K562 (cell line): ENCODE data around the gene WDR27. TPM values are rescaled to one million over a fixed set of nuclear protein-coding genes. Genes with fewer than 3 reads are reported as not detected.

Source experiments
- ATAC-seq: fragments of 200-7000 bp; cut with Tn5 transposase; 3 replicates; pipeline ENCODE4 v1.9.1; 2020; ENCODE audit warnings: moderate library complexity
- BruUV-seq: library from RNA; stranded (reverse); fragments of 400-500 nt; replicated peaks from 2 replicates; lab custom pipeline; 2021; lab: Mats Ljungman, UMichigan
- CTCF ChIA-PET: fragments of 300-600 bp; formaldehyde crosslinking; extraction: SDS; loops from one replicate; lab custom pipeline; 2021; ENCODE audit warnings: low intra/inter-chr PET ratio; lab: Yijun Ruan, JAX
- POLR2A ChIA-PET: fragments of 300-600, 350-650 bp; sonication (Branson Sonifier 250); formaldehyde crosslinking; extraction: SDS; loops from one replicate; lab custom pipeline; 2021; ENCODE audit warnings: antibody characterized with exemption, inconsistent platforms; lab: Yijun Ruan, JAX
- DNase-seq, 4 experiments: peaks; one replicate each; pipeline versions ENCODE4 v3.0.0 to v3.0.0-alpha.2; 2011 to 2018; ENCODE audit warnings: low spot score in 3 of 4, mixed read lengths in 3 of 4; ENCODE audit errors: extremely low read depth in 1 of 4
- FAIRE-seq: peaks from 2 replicates; lab custom pipeline; 2011; peaks lifted over from hg19 to GRCh38; lab: Jason Lieb, UNC
- H2AFZ ChIP-seq: 2 replicates; pipeline ENCODE4 v1.6.0; 2011; ENCODE audit warnings: low read depth, low read length, control low read depth, inconsistent platforms
- H3K27ac ChIP-seq: fragments of 200-600 bp; 3 replicates; pipeline ENCODE4 v1.8.0; 2011; ENCODE audit warnings: low read depth, mild to moderate bottlenecking, control low read depth, inconsistent platforms, low read length, moderate library complexity, mixed read lengths; ENCODE audit errors: extremely low read depth
- H3K27me3 ChIP-seq, 2 experiments: fragments of 300-600 bp in 1 of 2; 2 replicates in 1 of 2; 3 replicates in 1 of 2; pipeline versions ENCODE4 v1.6.0 to v1.8.0; 2011; ENCODE audit warnings: inconsistent platforms in 2 of 2, low read length in 2 of 2, mild to moderate bottlenecking in 1 of 2, mixed read lengths in 1 of 2, moderate library complexity in 1 of 2; ENCODE audit not compliant: control insufficient read depth in 2 of 2, insufficient read depth in 2 of 2
- H3K36me3 ChIP-seq: fragments of 300-600 bp; 3 replicates; pipeline ENCODE4 v1.8.0; 2011; ENCODE audit warnings: mild to moderate bottlenecking, low read length, inconsistent platforms; ENCODE audit not compliant: control insufficient read depth, insufficient read depth
- H3K4me1 ChIP-seq, 2 experiments: fragments of 200-600 bp in 1 of 2; replicated peaks in 1 of 2; 2 replicates in 1 of 2; 3 replicates in 1 of 2; pipeline versions ENCODE4 v1.5.1 to v1.8.0; 2011; ENCODE audit warnings: inconsistent platforms in 2 of 2, low read length in 2 of 2, mild to moderate bottlenecking in 1 of 2, mixed read lengths in 1 of 2, moderate library complexity in 1 of 2; ENCODE audit not compliant: control insufficient read depth in 2 of 2, insufficient read depth in 2 of 2
- H3K4me2 ChIP-seq: 2 replicates; pipeline ENCODE4 v1.6.1; 2011; ENCODE audit warnings: low read length, control low read depth, inconsistent platforms, mixed read lengths; ENCODE audit not compliant: insufficient read depth
- H3K4me3 ChIP-seq: fragments of 200-600 bp; sonication (generic), shearing (Covaris generic); 2 replicates; pipeline ENCODE4 v1.5.1; 2016; ENCODE audit warnings: control low read depth, inconsistent platforms
- H3K79me2 ChIP-seq: fragments of 200-600 bp; 3 replicates; pipeline ENCODE4 v1.8.0; 2011; ENCODE audit warnings: low read length, inconsistent platforms; ENCODE audit not compliant: control insufficient read depth, insufficient read depth
- H3K9ac ChIP-seq, 2 experiments: 2 replicates each; pipeline versions ENCODE4 v1.6.0 to v1.6.1; 2011; ENCODE audit warnings: low read depth in 2 of 2, low read length in 2 of 2, control low read depth in 1 of 2, inconsistent platforms in 1 of 2, mild to moderate bottlenecking in 1 of 2, mixed read lengths in 1 of 2; ENCODE audit not compliant: insufficient read depth in 1 of 2
- H3K9me1 ChIP-seq: one replicate; pipeline ENCODE4 v1.6.0; 2011; ENCODE audit warnings: inconsistent platforms, mild to moderate bottlenecking, low read length, moderate library complexity; ENCODE audit not compliant: control insufficient read depth, insufficient read depth
- H3K9me3 ChIP-seq: replicated peaks from 2 replicates; pipeline ENCODE4 v1.5.1; 2011; ENCODE audit warnings: low read depth, low read length, inconsistent platforms; ENCODE audit not compliant: control insufficient read depth, insufficient read depth
- H4K20me1 ChIP-seq: replicated peaks from 2 replicates; pipeline ENCODE4 v1.6.1; 2011; ENCODE audit warnings: low read length, inconsistent platforms, mixed read lengths; ENCODE audit not compliant: control insufficient read depth, insufficient read depth
- GTF2A2 ChIP-seq: IDR thresholded peaks from 2 replicates; pipeline ENCODE4 v1.6.1; 2016; ENCODE audit warnings: mild to moderate bottlenecking, missing genetic modification characterization, missing compliant biosample characterization
- NCOA6 ChIP-seq: fragments of 450-650 bp; IDR thresholded peaks from 2 replicates; pipeline ENCODE4 v1.6.1; 2017; ENCODE audit warnings: mild to moderate bottlenecking
- NFIX ChIP-seq: fragments of 250-450 bp; sonication (Bioruptor Pico); IDR thresholded peaks from 2 replicates; pipeline ENCODE4 v1.4.0; 2020; ENCODE audit warnings: low read depth, mild to moderate bottlenecking, moderate library complexity
- RNF2 ChIP-seq: sonication (generic); IDR thresholded peaks from 2 replicates; pipeline ENCODE4 v1.6.1; 2016
- TCF3 ChIP-seq: sonication (generic); formaldehyde crosslinking; IDR thresholded peaks from 2 replicates; pipeline ENCODE4 v1.4.0; 2020; ENCODE audit warnings: mild to moderate bottlenecking, missing genetic modification reagents
- ZNF384 ChIP-seq: IDR thresholded peaks from 2 replicates; pipeline ENCODE4 v1.6.1; 2012; ENCODE audit warnings: low read depth, low read length, improper control_type of control experiment
- ZNF644 ChIP-seq: fragments of 200-800 bp; sonication (Bioruptor generic); IDR thresholded peaks from 2 replicates; pipeline ENCODE4 v1.6.1; 2016; ENCODE audit warnings: low read depth, missing genetic modification characterization, missing compliant biosample characterization
- WGBS: fragments of 100-300 bp; shearing (Covaris generic); methylation state at CpG from one replicate; pipeline ENCODE4 v1.1.6; 2016; ENCODE audit warnings: low coverage, mixed read lengths; ENCODE audit not compliant: insufficient coverage; ENCODE audit errors: missing lambda C conversion rate; 5-methylcytosine and 5-hydroxymethylcytosine counted together
- in situ Hi-C: fragments of 300-500 bp; cut with MboI; formaldehyde crosslinking; loops from 4 replicates; pipeline ENCODE4 v1.15.0; 2018; ENCODE audit warnings: inconsistent platforms, mixed read lengths
- intact Hi-C: fragments of 100-400 bp; cut with micrococcal nuclease; formaldehyde crosslinking; loops from 2 replicates; pipeline ENCODE4 v1.14.2; 2022
- polyA plus RNA-seq, 8 experiments: library from polyadenylated mRNA; depleted of rRNA in 4 of 8; stranded (reverse) in 5 of 8; unstranded in 3 of 8; fragments of >200 nt; fragmentation: Nextera tagmentation in 2 of 8; fragmentation: Illumina TruSeq in 1 of 8; extraction: Ambion mirVana in 2 of 8; extraction: Trizol in 1 of 8; gene quantifications; 2 replicates each; pipeline versions ENCODE4 v1.2.1 to v1.2.3, GENCODE V29; 2011 to 2014; ENCODE audit warnings: inconsistent platforms in 1 of 8, missing spikeins in 1 of 8
- total RNA-seq, 7 experiments: library from RNA; depleted of rRNA in 6 of 7; stranded (reverse); fragments of >200 nt in 6 of 7; fragmentation: Illumina TruSeq in 2 of 7; extraction: Trizol in 2 of 7; gene quantifications; 2 replicates each; pipeline versions ENCODE4 v1.2.1 to v1.2.3, GENCODE V29; 2011 to 2021; ENCODE audit warnings: low replicate concordance in 1 of 7
- TF ChIP-seq, protein P1 (sequence below): IDR thresholded peaks from 3 replicates; pipeline ENCODE4 v1.6.1; 2011; ENCODE audit warnings: borderline replicate concordance, mild to moderate bottlenecking, moderate library complexity; ENCODE audit not compliant: insufficient read length; ENCODE audit errors: extremely low read depth
- TF ChIP-seq, protein P2 (sequence below): fragments of 450-650 bp; formaldehyde crosslinking; IDR thresholded peaks from 2 replicates; pipeline ENCODE4 v1.4.0; 2020; ENCODE audit warnings: mild to moderate bottlenecking, moderate library complexity

The WDR27 gene
- total and polyA plus RNA-seq, 9 of the 15 experiments (the other 6 are each of a cell fraction or from before 2014, with no cell fraction given): 4.3 to 77.2 (median 22.7) TPM

DNA sequence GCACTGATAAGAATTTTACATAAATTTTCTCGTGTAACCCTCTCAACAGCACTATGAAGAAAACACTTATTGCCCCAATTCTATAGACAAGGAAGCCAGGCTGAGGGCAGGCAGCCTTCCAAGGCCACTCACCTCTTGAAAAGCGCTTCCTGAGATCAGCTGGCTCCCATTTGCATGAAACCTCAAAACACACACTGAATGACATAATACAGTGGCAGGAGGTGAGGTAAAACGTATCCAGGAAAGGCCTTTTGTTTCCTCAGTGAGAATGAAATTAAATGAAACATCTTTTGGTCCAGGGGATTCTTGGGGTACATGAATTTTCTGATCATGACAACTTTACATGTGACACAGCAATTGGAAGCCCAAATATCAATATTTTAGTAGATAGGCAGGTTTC lies 112.5 kb downstream of the WDR27 start:
- TF ChIP-seq NFIX (CRISPR knock-in tag) (no peak), ZNF644 (no peak), RNF2 (no peak), ZNF384 (no peak), GTF2A2 (tag) (no peak), NCOA6 (no peak), TCF3 (CRISPR knock-in tag) (no peak)
- TF ChIP-seq, protein P1, sequence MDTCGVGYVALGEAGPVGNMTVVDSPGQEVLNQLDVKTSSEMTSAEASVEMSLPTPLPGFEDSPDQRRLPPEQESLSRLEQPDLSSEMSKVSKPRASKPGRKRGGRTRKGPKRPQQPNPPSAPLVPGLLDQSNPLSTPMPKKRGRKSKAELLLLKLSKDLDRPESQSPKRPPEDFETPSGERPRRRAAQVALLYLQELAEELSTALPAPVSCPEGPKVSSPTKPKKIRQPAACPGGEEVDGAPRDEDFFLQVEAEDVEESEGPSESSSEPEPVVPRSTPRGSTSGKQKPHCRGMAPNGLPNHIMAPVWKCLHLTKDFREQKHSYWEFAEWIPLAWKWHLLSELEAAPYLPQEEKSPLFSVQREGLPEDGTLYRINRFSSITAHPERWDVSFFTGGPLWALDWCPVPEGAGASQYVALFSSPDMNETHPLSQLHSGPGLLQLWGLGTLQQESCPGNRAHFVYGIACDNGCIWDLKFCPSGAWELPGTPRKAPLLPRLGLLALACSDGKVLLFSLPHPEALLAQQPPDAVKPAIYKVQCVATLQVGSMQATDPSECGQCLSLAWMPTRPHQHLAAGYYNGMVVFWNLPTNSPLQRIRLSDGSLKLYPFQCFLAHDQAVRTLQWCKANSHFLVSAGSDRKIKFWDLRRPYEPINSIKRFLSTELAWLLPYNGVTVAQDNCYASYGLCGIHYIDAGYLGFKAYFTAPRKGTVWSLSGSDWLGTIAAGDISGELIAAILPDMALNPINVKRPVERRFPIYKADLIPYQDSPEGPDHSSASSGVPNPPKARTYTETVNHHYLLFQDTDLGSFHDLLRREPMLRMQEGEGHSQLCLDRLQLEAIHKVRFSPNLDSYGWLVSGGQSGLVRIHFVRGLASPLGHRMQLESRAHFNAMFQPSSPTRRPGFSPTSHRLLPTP: no peak
- TF ChIP-seq, protein P2, sequence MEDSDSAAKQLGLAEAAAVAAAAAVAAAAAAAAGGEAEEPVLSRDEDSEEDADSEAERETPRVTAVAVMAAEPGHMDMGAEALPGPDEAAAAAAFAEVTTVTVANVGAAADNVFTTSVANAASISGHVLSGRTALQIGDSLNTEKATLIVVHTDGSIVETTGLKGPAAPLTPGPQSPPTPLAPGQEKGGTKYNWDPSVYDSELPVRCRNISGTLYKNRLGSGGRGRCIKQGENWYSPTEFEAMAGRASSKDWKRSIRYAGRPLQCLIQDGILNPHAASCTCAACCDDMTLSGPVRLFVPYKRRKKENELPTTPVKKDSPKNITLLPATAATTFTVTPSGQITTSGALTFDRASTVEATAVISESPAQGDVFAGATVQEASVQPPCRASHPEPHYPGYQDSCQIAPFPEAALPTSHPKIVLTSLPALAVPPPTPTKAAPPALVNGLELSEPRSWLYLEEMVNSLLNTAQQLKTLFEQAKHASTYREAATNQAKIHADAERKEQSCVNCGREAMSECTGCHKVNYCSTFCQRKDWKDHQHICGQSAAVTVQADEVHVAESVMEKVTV (CRISPR knock-in tag): no peak
- no peaks in the 10 kb centered on the region for H3K9me1 ChIP-seq
- no peak overlapping the region for H3K9ac ChIP-seq
- in situ Hi-C loops (no loop called here), intact Hi-C loops (no loop called here)
- no peaks in the 10 kb centered on the region for H3K4me1 ChIP-seq
- FAIRE-seq: no peak
- H3K4me2 ChIP-seq: no peak overlapping the region
- no peak overlapping the region for H3K27ac ChIP-seq
- DNase-seq: no peak
- whole genome bisulfite sequencing: 7% methylated on average over 3 of the region's 3 CpGs
- no peaks in the 10 kb centered on the region for H3K9me3 ChIP-seq
- POLR2A ChIA-PET: interaction anchor here (1.4 kb wide), 1 partner anchor 11 kb away, joined by 4 read pairs; no protein-coding TSS in a partner anchor
- H3K36me3 ChIP-seq: no peaks in the 10 kb centered on the region
- no peak overlapping the region for H2AFZ ChIP-seq
- BruUV-seq: no TSS peak
- H3K4me3 ChIP-seq: no peak overlapping the region
- no peaks in the 10 kb centered on the region for H3K79me2 ChIP-seq
- no peaks in the 10 kb centered on the region; a peak in 1 of 5 replicates for H3K27me3 ChIP-seq
- no peak for ATAC-seq
- CTCF ChIA-PET: no interaction called here
- H4K20me1 ChIP-seq: no peaks in the 10 kb centered on the region
